HG03342 (cell line): Measurements from ENCODE around the gene PDRG1.
"Not testable (repeated sequence)": the region's sequence is repeated elsewhere in the genome, so short reads cannot be mapped to it uniquely, and the experiment has no call there.

Experiments used
- ATAC-seq: cut with Tn5 transposase; IDR thresholded peaks from one replicate; pipeline ENCODE4 v1.9.1; 2021; ENCODE audit warnings: mild to moderate bottlenecking, moderate library complexity; ENCODE audit not compliant: unreplicated experiment

Gene PDRG1

GRCh38 chr20:31929631-31930030 lies 22.2 kb downstream of the PDRG1 start:
- ATAC-seq, result not testable (repeated sequence)

- ATAC-seq, result no peak
These were observed 24.2 kb downstream of the PDRG1 start for GRCh38 chr20:31927627-31928159.

GRCh38 chr20:31926493-31926892 lies 25.4 kb downstream of the PDRG1 start:
- ATAC-seq, result no peak

GRCh38 chr20:31925631-31926030 lies 26.2 kb downstream of the PDRG1 start:
- no peak for ATAC-seq

- ATAC-seq, result no peak
These were observed 27.3 kb downstream of the PDRG1 start for GRCh38 chr20:31924561-31924960.

- ATAC-seq, result peak; percentile 59
These were observed 28.2 kb downstream of the PDRG1 start for GRCh38 chr20:31923388-31924331.

GRCh38 chr20:31922588-31922987 lies 29.3 kb downstream of the PDRG1 start:
- ATAC-seq, result no peak

GRCh38 chr20:31922181-31922580 lies 29.7 kb downstream of the PDRG1 start:
- no peak for ATAC-seq

GRCh38 chr20:31921480-31921879 lies 30.4 kb downstream of the PDRG1 start:
- not testable (repeated sequence) for ATAC-seq

GRCh38 chr20:31920275-31920855 lies 31.5 kb downstream of the PDRG1 start:
- no peak for ATAC-seq

- no peak for ATAC-seq
These were observed 32.3 kb downstream of the PDRG1 start for GRCh38 chr20:31919410-31920155.

GRCh38 chr20:31918466-31919105 lies 33.3 kb downstream of the PDRG1 start:
- ATAC-seq, result no peak

- ATAC-seq, result not testable (repeated sequence)
These were observed 33.9 kb downstream of the PDRG1 start for GRCh38 chr20:31917962-31918412.

GRCh38 chr20:31916708-31917107 lies 35.1 kb downstream of the PDRG1 start:
- no peak for ATAC-seq

GRCh38 chr20:31915491-31916280 lies 36.2 kb downstream of the PDRG1 start:
- no peak for ATAC-seq

GRCh38 chr20:31914170-31914569 lies 37.7 kb downstream of the PDRG1 start:
- no peak for ATAC-seq

GRCh38 chr20:31913431-31914157 lies 38.3 kb downstream of the PDRG1 start:
- ATAC-seq, result no peak

- no peak for ATAC-seq
These were observed 41.6 kb downstream of the PDRG1 start for GRCh38 chr20:31910071-31910803.
